Measurements from ENCODE around the gene INPP5E.
A peak's percentile ranks its signal among the peaks of the same experiment; 100 is the strongest.

Gene INPP5E

DNA sequence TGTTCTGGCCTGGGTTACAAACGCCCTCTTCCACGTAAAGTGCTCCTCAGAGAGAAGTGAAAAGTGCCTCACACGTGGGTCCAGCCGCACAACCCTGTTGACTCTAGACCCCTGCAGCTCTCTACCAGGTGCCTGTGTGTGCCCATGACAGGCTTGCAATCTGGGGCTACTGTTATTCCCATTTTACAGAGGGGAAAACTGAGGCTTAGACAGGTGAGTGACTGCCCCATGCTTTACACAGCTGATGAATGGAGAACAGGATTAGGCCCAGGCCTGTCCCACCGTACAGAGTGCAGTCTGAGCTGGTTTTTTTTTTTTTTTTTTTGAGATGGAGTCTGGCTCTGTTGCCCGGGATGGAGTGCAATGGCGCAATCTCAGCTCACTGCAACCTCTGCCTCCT is 6.2 kb upstream of the INPP5E start:
- DNase-seq (ENCODE audit: low read depth) = no peak

DNA sequence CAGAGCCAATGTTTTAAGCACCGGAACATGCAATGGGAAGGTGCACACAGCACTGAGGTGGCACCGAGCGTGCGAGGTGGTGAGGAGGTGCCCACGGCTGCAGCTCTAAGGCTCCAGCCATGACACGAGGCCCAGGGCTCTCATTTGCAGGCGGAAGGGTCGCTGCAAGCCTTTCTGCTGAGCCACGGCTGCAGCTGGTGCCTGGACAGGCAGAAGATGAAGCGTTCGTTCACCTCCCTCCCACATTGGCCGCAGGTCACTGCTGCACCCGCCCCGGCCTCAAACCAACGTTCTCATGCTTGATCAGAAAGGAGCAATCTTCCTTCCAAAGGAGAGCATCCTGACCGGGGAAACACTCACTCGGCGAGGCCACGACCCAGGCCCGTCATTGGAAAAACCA is 4.5 kb upstream of the INPP5E start:
- DNase-seq (ENCODE audit: low read depth) = no peak

DNA sequence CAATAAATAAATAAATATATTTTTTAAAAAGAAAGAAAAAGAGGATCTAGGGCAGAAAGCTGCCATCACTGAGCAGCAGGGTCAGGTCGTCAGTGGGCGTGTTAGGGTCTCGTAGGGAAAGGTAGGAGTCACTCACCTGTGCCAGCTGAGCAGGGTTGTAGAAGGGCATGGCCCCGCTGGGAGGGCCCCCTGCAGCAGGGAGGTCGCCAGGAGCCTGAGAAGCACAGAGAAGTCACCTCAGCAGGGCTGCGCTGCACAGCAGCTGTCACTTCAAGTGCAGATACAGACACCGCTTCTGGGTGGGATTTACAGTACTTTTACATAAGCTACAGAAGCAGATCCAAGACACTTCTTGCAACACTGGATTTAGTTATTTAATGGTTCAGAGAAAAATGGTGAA is 4.0 kb upstream of the INPP5E start:
- DNase-seq (ENCODE audit: low read depth) = no peak

DNA sequence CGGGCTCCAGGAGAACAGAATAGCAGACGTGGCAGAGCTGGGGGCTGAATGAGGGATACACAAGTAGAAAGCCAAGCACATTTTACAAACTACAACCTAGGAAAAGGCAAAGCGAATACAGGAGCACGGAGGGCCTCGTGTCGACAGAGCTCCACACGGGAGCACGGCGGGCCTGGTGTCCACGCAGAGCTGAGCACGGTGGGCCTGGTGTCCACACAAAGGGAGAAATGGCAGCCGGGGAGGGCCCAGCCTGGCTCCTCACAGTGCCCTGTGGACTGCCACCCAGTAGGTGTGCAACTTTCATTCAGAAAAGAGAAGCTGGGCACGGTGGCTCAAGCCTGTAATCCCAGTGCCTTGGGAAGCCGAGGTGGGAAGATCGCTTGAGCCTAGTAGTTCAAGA is 3.4 kb upstream of the INPP5E start:
- DNase-seq (ENCODE audit: low read depth) = no peak

DNA sequence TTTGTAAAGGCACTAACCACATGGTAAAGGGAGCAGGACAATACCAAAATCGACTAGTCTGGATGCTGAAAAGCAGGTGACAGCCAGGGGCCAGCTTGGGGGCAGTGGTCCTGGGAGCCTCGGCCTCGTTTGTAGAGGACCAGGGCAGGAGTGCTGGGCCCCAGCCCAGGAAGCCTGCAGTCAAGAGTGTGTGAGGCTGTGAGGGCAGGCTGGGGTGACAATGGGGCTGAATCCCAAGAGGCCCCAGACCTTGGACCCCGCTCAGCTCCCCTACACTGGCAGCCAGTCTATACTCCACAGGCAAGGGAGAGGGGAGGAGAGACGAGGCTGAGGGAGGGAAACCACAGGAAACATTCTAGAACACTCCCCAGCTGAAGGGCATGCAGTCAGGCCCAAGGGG is 2.6 kb upstream of the INPP5E start:
- DNase-seq (ENCODE audit: low read depth) = no peak

DNA sequence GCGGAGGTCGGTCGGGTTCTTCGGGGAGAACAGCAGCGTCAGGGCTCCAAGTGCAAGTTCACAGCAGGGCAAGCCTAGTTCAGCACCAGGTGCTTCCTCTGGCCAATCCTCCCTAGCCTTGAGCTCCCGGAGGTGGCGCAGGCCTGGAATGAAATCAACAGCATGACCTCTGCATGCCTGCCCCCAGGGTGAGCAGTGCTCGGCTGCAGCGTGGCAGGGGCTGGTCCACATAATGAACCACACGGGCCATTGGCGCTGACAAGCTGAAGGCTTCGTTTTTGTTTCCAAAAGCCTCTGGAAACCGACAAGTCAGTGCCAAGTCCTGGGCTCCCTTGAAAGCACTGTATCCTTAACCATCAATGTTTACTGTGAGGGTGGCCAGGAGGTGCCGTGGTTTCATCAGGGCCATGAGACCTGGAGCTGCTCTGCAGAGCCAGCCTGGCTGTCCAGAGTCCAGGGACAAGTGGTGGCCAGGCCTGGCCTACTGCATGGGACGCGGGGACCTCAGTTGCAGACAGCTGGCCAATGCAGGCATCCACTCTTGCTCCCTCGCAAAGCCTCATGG is 2.1 kb upstream of the INPP5E start:
- no peak for DNase-seq (ENCODE audit: low read depth)

DNA sequence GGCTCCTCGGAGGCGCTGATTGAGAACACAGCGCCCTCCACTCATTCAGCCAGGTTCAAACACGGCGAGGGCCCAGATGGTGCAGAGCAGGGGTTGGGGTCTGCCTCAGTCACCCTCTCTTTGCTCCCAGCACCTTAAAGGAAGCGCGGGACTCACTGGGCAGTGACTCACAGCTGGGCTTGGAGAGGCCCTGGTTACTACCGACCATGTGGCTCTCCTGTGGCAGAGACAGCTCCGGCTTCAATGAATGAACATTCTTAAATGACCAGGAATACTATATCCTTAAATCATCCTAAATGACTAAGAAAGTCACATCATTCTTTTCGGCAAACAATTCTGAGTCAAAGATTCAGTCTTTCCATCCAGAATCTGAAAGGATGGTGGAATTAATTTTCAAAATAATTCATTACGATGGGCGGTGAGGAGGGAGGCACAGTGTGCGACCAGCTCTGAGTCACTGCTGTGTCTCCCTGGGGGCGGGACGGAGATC is 1.6 kb upstream of the INPP5E start:
- DNase-seq (ENCODE audit: low read depth) = no peak

DNA sequence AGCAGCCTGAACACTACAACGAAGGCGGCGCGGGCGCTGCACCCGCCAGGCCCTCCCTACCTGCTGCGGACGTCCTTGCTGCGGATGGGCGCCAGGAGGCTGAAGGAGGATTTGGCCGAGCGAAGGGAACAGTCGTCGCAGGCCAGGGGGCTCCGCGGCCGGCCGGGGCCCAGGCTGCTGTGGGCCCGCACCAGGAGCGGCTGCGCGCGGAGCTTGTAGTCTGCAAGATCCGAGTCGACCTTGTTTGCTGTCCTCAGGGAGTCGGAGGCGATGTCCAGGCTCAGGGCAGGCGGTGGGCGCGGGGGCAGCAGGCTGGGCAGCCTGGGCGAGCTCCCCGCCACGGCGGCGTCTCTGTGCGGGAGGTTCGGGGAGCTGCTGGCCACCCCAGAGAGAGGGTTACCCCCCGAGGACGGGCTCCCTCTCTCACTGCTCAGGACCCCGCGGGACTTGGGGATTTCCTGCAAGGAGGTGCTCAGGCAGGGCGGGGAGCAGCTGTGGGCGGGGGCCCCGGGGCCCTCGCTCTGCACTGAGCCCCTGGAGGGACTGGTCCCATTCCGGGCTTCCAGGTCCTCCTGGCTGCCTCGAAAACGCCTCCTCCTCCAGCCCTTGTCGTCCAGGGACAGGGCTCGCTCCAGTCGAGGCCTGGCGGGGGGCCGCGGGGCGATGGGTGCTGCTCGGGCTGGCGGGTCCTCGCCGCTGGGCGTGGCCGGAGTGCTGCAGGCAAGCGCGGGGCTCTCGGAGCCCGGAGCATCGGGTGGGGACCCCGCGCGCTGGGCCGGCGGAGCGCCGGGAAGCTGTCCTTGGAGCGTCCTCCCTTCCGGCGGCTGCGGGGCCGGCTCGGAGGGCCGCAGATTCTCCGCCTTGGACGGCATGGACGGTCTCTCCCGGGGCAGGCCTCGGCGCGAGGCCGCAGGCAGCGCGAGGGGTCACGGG is 831 bp downstream of the INPP5E start:
- DNase-seq (ENCODE audit: low read depth) = peak; percentile 56

DNA sequence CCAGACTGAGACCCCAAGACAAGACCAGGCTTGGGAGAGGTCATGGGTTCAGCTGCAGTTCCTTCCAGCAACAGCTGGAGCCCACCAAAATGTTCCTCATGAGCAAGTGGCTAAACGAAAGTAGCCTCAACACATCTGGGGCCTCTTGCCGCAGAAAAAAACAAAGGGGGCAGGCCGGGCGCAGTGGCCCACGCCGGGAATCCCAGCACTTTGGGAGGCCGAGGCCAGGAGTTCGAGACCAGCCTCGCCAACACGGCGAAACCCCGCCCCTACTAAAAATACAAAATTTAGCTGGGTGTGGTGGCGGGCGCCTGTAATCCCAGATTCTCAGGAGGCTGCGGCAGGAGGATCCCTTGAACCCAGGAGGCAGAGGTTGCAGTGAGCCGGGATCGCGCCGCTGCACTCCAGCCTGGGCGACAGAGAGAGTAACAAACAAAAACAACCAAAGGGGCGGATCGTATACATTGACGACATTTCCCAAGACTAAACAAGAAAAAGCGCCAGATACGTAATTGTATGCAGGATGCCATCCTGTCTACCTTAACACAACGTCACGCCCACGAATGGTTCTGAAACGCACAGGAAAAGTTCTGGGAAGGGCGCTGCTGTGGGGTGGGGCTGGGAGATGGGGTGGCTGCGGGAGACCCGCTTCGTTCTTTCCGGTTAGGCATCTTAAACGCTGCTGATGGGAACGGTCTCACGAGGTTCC is 1.7 kb downstream of the INPP5E start:
- DNase-seq (ENCODE audit: low read depth) = no peak

DNA sequence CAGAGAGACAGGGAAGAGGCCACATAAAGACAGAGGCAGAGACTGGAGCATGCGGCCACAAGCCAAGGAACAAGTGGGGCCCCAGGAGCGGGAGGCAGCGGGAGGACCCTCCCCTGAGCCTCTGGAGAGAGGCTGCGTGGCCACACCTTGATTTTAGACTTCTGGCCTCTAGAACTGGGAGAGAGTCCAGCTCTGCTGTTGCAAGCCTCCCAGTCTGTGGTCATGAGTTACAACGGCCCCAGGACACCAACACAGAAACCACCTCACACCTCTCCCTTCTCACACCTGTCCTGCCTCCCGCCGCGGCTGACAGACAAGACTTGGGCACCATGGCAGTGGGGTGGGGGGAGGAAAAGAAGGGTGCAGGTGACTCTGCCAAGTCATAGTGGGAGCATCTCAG is 2.2 kb downstream of the INPP5E start:
- DNase-seq (ENCODE audit: low read depth) = no peak

DNA sequence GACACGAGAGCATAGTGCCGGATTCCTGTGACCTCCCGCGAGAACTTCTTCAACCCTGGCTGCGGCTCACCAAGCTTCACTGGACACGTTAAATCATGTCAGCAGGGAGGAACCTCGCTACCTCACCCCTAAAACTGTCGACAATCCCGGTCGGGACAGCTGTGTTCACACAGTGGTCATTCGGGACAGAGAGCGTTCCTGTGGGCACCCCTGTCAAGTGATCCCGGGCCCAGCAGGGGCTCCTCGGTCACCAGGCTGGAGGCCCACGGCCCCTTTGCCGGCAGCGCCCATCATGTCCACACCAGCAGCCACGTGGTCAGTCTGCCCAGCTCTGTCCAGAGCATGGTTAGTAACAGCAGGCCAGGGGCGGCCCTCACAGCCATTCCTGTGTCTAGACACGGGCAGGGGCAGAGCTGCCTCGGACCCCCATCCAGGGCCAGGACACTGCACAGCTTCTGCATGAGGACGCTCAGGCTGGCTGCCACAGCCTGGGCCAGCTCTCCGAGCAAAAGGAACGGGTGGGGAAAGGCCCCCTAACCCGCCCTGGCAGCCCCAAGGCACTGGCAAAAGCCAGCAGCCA is 3.5 kb downstream of the INPP5E start:
- no peak for DNase-seq (ENCODE audit: low read depth)

DNA sequence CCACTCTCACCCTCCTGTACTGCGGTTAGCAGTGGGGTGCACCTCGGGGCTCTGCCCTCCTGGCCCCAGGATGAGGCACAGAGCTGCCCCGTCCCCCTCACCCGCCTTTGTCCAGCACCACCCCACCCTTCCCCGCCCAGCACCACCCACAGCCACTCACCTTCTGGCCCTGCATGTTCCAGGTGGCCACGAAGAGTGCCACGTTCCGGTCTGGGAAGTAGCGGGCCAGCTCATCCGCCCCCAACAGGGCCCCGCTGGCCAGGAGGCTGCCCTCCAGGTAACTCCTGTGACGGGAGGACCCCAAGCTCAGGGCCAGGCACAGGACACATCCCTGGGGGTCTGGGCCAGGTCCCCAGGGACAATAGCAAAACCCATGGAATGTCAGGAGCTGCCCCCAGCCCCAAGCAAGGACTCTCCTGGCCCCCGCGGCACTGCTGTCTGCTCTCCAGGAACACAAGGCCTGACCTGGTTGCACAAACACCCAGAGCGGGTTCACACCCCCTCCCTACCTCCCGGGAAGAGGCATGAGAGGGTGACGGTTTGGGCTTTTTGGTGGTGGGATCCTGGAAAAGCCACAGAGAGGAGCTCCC is 5.0 kb downstream of the INPP5E start:
- no peak for DNase-seq (ENCODE audit: low read depth)

DNA sequence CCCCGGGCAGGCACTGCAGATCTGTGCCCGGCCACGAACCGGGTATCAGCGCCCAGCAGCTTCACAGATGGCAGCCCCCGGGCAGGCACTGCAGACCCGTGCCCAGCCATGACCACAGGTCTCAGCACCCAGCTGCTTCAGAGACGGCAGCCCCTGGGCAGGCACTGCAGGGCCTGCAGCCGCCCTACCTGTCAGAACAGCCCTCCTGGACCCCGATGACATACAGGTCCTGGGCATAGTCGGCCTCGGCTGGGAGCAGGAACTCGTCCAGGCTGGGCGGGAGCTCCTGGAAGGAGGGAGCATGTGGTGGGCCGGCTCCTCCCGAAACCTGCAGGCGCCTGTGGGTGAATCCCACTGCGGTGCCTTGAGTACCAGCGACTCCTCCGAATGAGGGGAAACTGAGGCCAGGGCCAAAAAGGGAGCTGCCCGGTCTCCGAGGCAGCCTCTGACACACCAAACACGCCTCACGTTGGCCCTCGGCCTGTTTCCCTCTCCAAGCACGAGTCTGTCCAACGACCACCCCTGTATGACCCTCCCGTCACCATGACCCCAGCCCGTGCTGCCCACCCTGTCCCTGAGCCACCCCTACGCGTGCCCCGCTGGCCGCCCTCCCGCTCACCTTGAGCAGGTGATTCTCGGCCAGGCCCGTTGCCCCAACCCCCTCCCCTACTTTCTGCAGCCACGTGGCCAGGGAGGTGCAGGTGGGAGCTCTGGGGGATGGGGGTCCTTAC is 5.6 kb downstream of the INPP5E start:
- no peak for DNase-seq (ENCODE audit: low read depth)

DNA sequence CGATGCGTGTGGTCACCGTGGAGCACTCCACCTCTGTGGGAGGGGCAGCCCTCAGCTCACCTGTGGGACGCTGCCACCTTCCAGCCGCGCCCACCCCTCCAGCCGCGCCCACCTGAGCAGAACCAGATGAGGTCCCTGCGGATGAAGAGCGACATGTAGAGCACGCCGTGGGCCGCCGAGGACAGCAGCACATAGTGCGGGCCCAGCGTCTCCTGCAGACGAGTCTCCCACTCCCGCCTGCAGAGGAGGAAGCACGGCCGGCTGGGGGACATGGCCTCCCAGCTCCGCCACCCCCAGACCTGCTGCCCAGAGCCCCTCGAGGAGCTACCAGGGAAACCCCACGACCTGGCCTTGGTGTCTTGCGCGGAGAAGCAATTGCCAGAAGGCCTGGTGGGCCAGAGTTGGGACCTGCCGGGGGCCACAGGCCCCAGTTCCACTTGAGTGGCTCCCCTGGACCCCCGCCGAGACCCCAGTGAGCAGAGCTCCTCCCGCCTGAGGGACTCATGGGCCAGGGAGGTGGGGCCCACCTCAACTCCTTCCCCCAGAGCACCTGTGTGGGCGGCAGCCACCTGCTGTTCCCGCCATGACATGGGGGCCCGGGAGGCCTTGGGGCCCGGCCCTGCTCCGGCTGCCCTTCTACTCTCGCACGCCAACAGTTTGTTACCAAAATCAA is 6.5 kb downstream of the INPP5E start:
- no peak for DNase-seq (ENCODE audit: low read depth)

DNA sequence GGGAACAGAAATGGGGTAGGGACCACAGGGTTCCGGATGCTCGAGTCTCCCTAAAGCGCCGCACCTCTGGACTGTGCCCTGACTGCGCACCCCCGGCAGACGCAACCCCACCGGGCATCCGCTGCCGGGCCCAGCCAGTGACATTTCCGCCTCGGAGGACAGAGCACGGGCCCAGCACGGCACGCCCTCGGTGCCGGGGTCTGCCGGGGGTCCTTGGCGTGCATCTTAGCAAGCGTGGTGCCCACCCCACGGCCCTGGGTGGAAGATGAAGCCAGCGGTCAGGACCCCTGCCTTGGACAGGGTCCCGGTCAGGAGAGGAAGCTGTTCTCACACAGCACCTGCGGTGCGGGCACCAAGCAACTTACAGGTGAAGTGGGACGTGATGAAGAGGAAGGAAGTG is 7.1 kb downstream of the INPP5E start:
- no peak for DNase-seq (ENCODE audit: low read depth)

DNA sequence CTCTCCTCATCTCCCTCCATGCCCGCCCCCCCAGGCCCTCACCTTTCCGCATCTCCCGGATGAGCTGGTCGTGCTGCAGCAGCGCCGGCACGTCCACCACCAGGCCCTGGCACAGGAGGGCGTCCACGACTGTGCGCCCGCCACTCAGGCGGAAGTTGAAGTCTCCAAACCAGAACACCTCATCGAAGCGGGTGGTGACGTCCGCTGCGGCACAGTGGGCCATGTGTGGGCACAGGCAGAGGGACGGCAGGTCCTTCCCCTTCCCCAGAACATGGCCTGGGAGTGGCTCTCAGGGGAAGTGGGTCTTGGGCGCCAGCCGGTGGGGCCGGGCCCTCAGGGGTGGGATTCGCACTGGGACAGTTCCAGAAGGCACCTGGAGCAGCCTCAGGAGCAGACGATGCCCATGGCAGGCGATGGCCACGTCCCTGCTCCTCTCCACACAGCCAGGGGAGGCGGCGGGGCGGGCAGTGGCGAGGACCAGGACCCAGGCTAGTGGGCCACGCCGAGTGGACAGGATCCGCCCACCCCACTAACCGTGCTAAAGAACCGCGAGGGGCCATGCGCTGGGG is 7.8 kb downstream of the INPP5E start:
- no peak for DNase-seq (ENCODE audit: low read depth)

DNA sequence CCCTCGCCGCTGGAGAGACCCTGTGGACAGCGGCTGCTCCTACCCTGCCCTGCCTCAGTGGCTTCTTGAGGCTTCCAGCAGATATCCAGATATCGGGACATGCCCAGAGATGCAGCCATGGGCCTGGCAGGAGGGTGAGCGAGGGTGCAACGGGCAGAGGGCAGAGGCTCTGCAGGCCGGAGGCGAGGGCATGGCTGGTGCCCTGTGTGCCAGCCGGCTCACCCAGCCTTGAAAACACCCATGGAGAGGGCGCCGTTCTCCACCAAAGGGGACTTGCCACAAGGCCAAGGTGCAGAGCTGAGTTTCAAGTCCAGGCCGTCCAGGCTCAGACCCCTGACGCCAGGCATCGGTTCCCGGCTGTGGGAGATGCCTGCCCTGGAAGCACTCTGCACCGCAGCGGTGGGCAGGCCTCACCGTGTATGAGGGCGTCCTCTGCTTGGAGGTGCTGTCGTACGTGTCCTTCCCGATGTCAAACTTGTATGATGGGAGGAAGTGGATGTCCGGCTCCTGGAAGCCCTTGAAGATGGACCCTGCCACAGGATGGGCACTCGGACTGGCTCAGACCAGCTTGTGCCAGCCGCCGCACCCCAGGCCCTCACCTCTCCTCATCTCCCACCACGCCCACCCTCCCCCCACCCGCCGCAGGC is 8.9 kb downstream of the INPP5E start:
- DNase-seq (ENCODE audit: low read depth) = no peak

DNA sequence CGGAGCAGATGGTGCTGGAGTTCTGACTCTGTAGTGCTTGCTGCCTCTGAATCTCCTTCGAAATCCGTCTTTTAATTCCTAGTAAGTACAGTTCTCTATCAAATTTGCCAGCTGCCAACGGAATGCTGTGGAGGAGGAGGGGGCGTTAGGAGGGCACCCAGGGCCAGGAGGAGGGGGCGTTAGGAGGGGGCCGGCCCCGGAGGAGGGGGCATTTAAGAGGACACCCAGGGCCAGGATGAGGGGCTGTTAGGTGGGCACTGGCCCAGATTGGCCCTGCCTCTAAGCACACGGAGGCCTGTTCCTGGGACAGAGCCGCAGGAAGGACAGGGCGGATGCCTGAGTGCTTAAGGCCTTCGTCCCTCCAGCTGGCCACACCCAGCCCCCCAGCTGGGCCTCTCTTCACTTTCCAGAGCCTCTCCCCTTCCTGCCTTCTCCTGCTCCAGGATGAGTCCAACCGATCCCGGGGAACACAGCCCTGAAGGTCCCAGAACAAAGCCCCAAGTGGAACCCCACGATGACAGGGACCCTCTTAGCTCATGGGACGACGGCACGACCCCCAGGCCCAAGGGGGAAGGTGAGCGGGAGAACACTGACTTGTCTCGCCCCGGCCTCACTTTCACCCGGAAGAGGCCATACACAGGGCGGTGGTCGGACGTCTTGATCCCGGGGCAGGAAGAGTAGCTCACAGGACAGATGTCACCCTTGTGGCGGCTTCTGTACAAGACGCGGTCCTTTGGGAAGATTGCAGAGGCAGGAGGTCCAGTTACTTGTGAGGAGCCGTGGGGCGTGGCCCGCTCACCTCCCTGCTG is 9.8 kb downstream of the INPP5E start:
- DNase-seq (ENCODE audit: low read depth) = no peak

DNA sequence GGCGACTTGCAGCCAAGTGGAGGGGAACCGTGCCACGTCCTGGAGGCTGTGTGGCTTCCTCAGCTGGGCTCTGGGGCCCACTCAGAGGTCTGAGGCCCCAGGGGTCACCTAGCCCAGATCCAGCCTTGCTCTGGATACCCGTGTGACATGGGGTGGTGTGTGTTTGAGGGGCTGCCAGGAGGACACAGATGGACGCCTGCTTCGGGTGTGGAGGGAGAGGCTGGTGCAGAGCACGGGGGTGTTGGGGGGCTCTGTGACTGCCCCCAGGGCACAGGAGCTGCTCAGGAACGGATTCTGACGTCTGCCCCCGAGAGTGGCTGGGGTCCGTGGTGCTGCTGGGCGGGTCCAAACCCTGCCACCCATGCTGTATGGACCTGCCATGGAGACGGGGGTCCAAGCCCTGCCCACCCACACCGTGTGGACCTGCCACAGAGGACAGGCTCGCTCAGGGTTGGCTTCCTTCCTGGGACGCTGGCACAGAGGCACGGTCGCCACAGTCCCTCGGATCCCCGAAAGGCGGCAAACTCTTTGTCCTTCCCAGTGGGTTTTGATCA is 10.5 kb downstream of the INPP5E start:
- DNase-seq (ENCODE audit: low read depth) = no peak
